Measurements from ENCODE around the gene KRTAP12-2.

The KRTAP12-2 gene

GRCh38 chr21:44623575-44623974, 43.2 kb downstream of the KRTAP12-2 start:
- no peak for DNase-seq

- no peak for DNase-seq
These were observed 46.8 kb downstream of the KRTAP12-2 start for GRCh38 chr21:44619886-44620285.

- DNase-seq = peak; percentile 59
These were observed 47.8 kb downstream of the KRTAP12-2 start for GRCh38 chr21:44618909-44619308.

- no peak for DNase-seq
These were observed 48.2 kb downstream of the KRTAP12-2 start for GRCh38 chr21:44618504-44618903.

GRCh38 chr21:44617071-44617501, 49.6 kb downstream of the KRTAP12-2 start:
- DNase-seq = no peak

GRCh38 chr21:44616591-44616926, 50.2 kb downstream of the KRTAP12-2 start:
- DNase-seq = no peak
